BLaER1 treated with 17β-estradiol and CSF1 and Interleukin-3, amounts not matched to agents 10 nM and 100 nM (cell line): Measurements from ENCODE around the gene RBPJL.
A peak's percentile ranks its signal among the peaks of the same experiment; 100 is the strongest.

ENCODE experiments used
- H3K27ac ChIP-seq, 11 experiments: shearing (Covaris generic); formaldehyde crosslinking; 2 replicates each; pipeline ENCODE4 v1.8.1; 2022
- H3K27me3 ChIP-seq, 11 experiments: shearing (Covaris generic); formaldehyde crosslinking; 2 replicates each; pipeline ENCODE4 v1.8.1; 2022
- H3K36me3 ChIP-seq, 11 experiments: shearing (Covaris generic); formaldehyde crosslinking; 2 replicates each; pipeline ENCODE4 v1.8.1; 2022
- H3K4me1 ChIP-seq, 10 experiments: shearing (Covaris generic); formaldehyde crosslinking; 2 replicates each; pipeline ENCODE4 v1.8.1; 2022
- H3K4me2 ChIP-seq, 11 experiments: shearing (Covaris generic); formaldehyde crosslinking; 2 replicates each; pipeline ENCODE4 v1.8.1; 2022
- H3K4me3 ChIP-seq, 10 experiments: shearing (Covaris generic); formaldehyde crosslinking; 2 replicates each; pipeline ENCODE4 v1.8.1; 2022
- H3K9ac ChIP-seq, 11 experiments: shearing (Covaris generic); formaldehyde crosslinking; 2 replicates each; pipeline ENCODE4 v1.8.1; 2022
- H3K9me3 ChIP-seq, 11 experiments: shearing (Covaris generic); formaldehyde crosslinking; replicated peaks in 1 of 11; 2 replicates each; pipeline ENCODE4 v1.8.1; 2022
- H4K20me1 ChIP-seq, 11 experiments: shearing (Covaris generic); formaldehyde crosslinking; 2 replicates each; pipeline ENCODE4 v1.8.1; 2022
- Cebpa-rat ChIP-seq, 11 experiments: shearing (Covaris generic); IDR thresholded peaks; 2 replicates each; pipeline ENCODE4 v1.8.1; 2022

RBPJL gene

GRCh38 chr20:45300961-45301360 lies 5.7 kb upstream of the RBPJL start:
- TF ChIP-seq Cebpa-rat (IDR thresholded peaks at IDR 0.05) = no peak
- Histone ChIP-seq H3K9ac (no peak overlapping the region), H4K20me1 (no peaks in the 10 kb centered on the region), H3K27ac (no peak overlapping the region), H3K4me2 (no peak overlapping the region), H3K27me3 (no peaks in the 10 kb centered on the region), H3K4me1 (no peaks in the 10 kb centered on the region), H3K9me3 (peaks cover 0 to 11% (median 4%) of the 10 kb centered on the region in 11 experiments; a peak in 8 of 22 replicates), H3K4me3 (no peak overlapping the region), H3K36me3 (no peaks in the 10 kb centered on the region)

GRCh38 chr20:45301824-45302271 lies 4.8 kb upstream of the RBPJL start:
- TF ChIP-seq Cebpa-rat (IDR thresholded peaks at IDR 0.05) = no peak
- H3K27ac ChIP-seq = no peak overlapping the region
- H3K9ac ChIP-seq = no peak overlapping the region
- no peak overlapping the region for H3K4me3 ChIP-seq
- no peaks in the 10 kb centered on the region for H3K36me3 ChIP-seq
- no peaks in the 10 kb centered on the region for H4K20me1 ChIP-seq
- H3K9me3 ChIP-seq = peaks cover 0 to 11% (median 4%) of the 10 kb centered on the region in 11 experiments; a peak in 8 of 22 replicates
- no peak overlapping the region for H3K4me2 ChIP-seq
- no peaks in the 10 kb centered on the region for H3K4me1 ChIP-seq
- peaks cover 0 to 9% (median 6%) of the 10 kb centered on the region in 11 experiments; a peak in 9 of 22 replicates for H3K27me3 ChIP-seq

GRCh38 chr20:45303586-45304463 lies 2.8 kb upstream of the RBPJL start:
- H4K20me1 ChIP-seq = no peaks in the 10 kb centered on the region
- no peak overlapping the region for H3K4me2 ChIP-seq
- H3K4me3 ChIP-seq = no peak overlapping the region
- peaks cover 0 to 19% (median 13%) of the 10 kb centered on the region in 10 experiments; a peak in 13 of 20 replicates for H3K4me1 ChIP-seq
- peaks cover 0 to 18% (median 10%) of the 10 kb centered on the region in 11 experiments; a peak in 10 of 22 replicates for H3K27me3 ChIP-seq
- TF ChIP-seq Cebpa-rat (IDR thresholded peaks at IDR 0.05) = no peak
- no peak overlapping the region for H3K27ac ChIP-seq
- no peaks in the 10 kb centered on the region for H3K36me3 ChIP-seq
- H3K9ac ChIP-seq = no peak overlapping the region
- peaks cover 0 to 11% (median 4%) of the 10 kb centered on the region in 11 experiments; a peak in 7 of 22 replicates for H3K9me3 ChIP-seq

- H3K9me3 ChIP-seq = peaks cover 0 to 11% (median 4%) of the 10 kb centered on the region in 11 experiments; a peak in 7 of 22 replicates
- H4K20me1 ChIP-seq = no peaks in the 10 kb centered on the region
- no peak for TF ChIP-seq Cebpa-rat (IDR thresholded peaks at IDR 0.05)
- H3K27me3 ChIP-seq = peaks cover 0 to 18% (median 10%) of the 10 kb centered on the region in 11 experiments; a peak in 10 of 22 replicates
- H3K9ac ChIP-seq = no peak overlapping the region
- H3K4me2 ChIP-seq = no peak overlapping the region
- peaks cover 0 to 26% (median 20%) of the 10 kb centered on the region in 10 experiments; a peak in 14 of 20 replicates for H3K4me1 ChIP-seq
- no peak overlapping the region for H3K4me3 ChIP-seq
- no peak overlapping the region for H3K27ac ChIP-seq
- no peaks in the 10 kb centered on the region for H3K36me3 ChIP-seq
These were observed 2.1 kb upstream of the RBPJL start for GRCh38 chr20:45304464-45304999.

- TF ChIP-seq Cebpa-rat (IDR thresholded peaks at IDR 0.05) = no peak
- H3K27ac ChIP-seq = no peak overlapping the region
- peaks cover 0 to 34% (median 27%) of the 10 kb centered on the region in 10 experiments; a peak in 14 of 20 replicates for H3K4me1 ChIP-seq
- no peaks in the 10 kb centered on the region for H3K36me3 ChIP-seq
- peaks cover 0 to 11% (median 4%) of the 10 kb centered on the region in 11 experiments; a peak in 7 of 22 replicates for H3K9me3 ChIP-seq
- H4K20me1 ChIP-seq = no peaks in the 10 kb centered on the region
- H3K27me3 ChIP-seq = peaks cover 0 to 18% (median 10%) of the 10 kb centered on the region in 11 experiments; a peak in 10 of 22 replicates
- H3K4me3 ChIP-seq = no peak overlapping the region
- H3K4me2 ChIP-seq = no peak overlapping the region
- H3K9ac ChIP-seq = no peak overlapping the region
These were observed 1.4 kb upstream of the RBPJL start for GRCh38 chr20:45305262-45305661.

GRCh38 chr20:45307076-45307640 lies 518 bp downstream of the RBPJL start:
- no peak overlapping the region for H3K9ac ChIP-seq
- peaks cover 0 to 18% (median 10%) of the 10 kb centered on the region in 11 experiments; a peak in 10 of 22 replicates for H3K27me3 ChIP-seq
- H4K20me1 ChIP-seq = no peaks in the 10 kb centered on the region
- TF ChIP-seq Cebpa-rat (IDR thresholded peaks at IDR 0.05) = no peak
- peaks cover 0 to 11% (median 4%) of the 10 kb centered on the region in 11 experiments; a peak in 7 of 22 replicates for H3K9me3 ChIP-seq
- peaks cover 0 to 53% (median 39%) of the 10 kb centered on the region in 10 experiments; a peak in 14 of 20 replicates for H3K4me1 ChIP-seq
- no peak overlapping the region for H3K27ac ChIP-seq
- no peak overlapping the region for H3K4me3 ChIP-seq
- H3K36me3 ChIP-seq = no peaks in the 10 kb centered on the region
- H3K4me2 ChIP-seq = peak overlapping the region in 6 of 11 experiments; percentile 1 to 66 (median 26); a peak in 6 of 22 replicates

GRCh38 chr20:45308117-45308778 lies 1.6 kb downstream of the RBPJL start, which contains the start of gene MATN4:
TSS of gene MATN4 (minus strand) at chr20:45308299. CDS start at chr20:45305582, 2,717 bp downstream.
- Histone ChIP-seq H3K4me1 (peaks cover 0 to 63% (median 43%) of the 10 kb centered on the region in 10 experiments; a peak in 14 of 20 replicates), H3K4me2 (peak within 1 kb of the TSS in 8 of 11 experiments; percentile 17 to 66 (median 49); a peak in 14 of 22 replicates), H3K27ac (no peak within 1 kb of the TSS), H3K27me3 (peaks cover 0 to 18% (median 10%) of the 10 kb centered on the region in 11 experiments; a peak in 10 of 22 replicates), H3K4me3 (no peak within 1 kb of the TSS), H3K9ac (no peak within 1 kb of the TSS), H3K9me3 (peaks cover 0 to 11% (median 4%) of the 10 kb centered on the region in 11 experiments; a peak in 7 of 22 replicates), H4K20me1 (no peaks in the 10 kb centered on the region), H3K36me3 (no peaks in the 10 kb centered on the region)
- TF ChIP-seq Cebpa-rat (IDR thresholded peaks at IDR 0.05) = no peak

- TF ChIP-seq Cebpa-rat (IDR thresholded peaks at IDR 0.05) = no peak
- H3K4me1 ChIP-seq = peaks cover 0 to 71% (median 51%) of the 10 kb centered on the region in 10 experiments; a peak in 14 of 20 replicates
These were observed 2.4 kb downstream of the RBPJL start for GRCh38 chr20:45309075-45309474.

More at GRCh38 chr20:45309075-45309474, 2.4 kb downstream of the RBPJL start:
- H4K20me1 ChIP-seq = no peaks in the 10 kb centered on the region
- H3K4me2 ChIP-seq = peak overlapping the region in 8 of 11 experiments; percentile 17 to 66 (median 49); a peak in 13 of 22 replicates
- H3K27me3 ChIP-seq = peaks cover 0 to 18% (median 10%) of the 10 kb centered on the region in 11 experiments; a peak in 10 of 22 replicates
- H3K27ac ChIP-seq = no peak overlapping the region
- no peaks in the 10 kb centered on the region for H3K36me3 ChIP-seq
- H3K9ac ChIP-seq = no peak overlapping the region
- H3K9me3 ChIP-seq = peaks cover 0 to 8% (median 3%) of the 10 kb centered on the region in 11 experiments; a peak in 7 of 22 replicates
- no peak overlapping the region for H3K4me3 ChIP-seq
